CD4-positive, alpha-beta T cell treated with Interferon alpha-2 for 1 hour (primary cell): ENCODE measurements around the gene RPN1.
A peak's percentile ranks its signal among the peaks of the same experiment; 100 is the strongest.
"Not testable (repeated sequence)": the region's sequence is repeated elsewhere in the genome, so short reads cannot be mapped to it uniquely, and the experiment has no call there.

Experiments
- DNase-seq, 2 donors: peaks; one replicate each; pipeline ENCODE4 v3.0.0-alpha.2; 2020 to 2022

Gene RPN1

DNA sequence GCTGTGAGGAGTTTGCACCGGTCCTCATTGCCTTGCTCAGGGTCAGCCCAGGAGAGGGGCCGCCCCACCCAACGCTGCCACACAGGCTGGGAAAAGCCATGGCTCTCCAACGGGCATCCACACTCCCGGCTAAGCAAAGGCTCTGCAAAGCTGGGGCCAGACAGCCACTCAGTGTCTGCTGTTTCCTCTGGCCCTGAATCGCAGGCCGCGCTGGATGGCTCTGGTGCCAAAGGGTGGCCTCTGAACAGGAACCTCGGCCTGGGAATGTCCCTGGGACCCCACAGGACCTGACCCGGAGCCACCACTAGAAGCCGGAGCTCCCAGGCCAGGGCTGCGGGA is 42.9 kb downstream of the RPN1 start:
- DNase-seq: no peak

GRCh38 chr3:128606094-128606493 is 44.5 kb downstream of the RPN1 start:
- no peak for DNase-seq

DNA sequence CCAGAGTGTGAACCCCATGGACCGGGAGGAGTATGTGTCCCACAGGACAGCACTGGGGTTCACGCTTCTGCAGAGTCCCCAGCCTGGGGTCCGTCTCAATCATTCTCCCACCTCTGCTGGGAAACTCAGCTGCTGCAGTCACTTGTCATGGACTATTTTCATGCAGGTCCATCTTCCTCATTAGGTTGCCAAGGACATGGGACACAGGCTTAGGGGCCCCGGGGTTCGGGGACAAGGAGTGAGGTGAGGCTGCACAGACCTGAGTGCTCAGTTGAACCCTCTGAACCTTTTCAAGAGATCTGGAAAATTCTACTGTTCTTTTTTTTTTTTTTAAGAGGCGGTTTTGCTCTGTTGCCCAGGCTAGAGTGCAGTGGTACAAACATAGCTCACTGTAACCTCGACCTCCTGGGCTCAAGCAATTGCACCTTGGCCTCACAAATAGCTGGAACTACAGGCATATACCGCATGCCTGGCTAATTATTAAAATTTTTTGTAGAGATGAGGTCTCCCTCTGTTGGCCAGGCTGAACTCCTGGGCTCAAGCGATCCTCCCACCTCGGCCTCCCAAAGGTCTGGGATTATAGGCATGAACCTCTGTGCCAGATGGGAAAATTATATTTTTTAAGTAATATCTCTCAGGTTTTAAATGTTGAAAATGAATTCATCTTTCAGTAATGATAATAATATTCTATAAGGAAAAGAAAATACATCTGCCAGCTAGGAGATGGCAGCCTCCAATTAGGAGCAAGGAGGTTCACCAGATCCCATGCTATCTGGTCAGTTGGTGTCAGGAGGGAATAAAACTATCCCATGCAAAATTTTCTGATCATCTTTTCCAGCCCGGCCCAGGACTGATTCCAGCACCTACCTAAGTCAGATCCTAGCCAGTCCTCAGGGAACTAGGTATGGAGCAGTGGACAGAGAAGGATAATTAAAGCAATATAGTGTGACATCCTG is 45.2 kb downstream of the RPN1 start:
- no peak for DNase-seq

GRCh38 chr3:128603811-128604775 is 46.5 kb downstream of the RPN1 start:
- peak in 1 of 2 donors; percentile 19 for DNase-seq

DNA sequence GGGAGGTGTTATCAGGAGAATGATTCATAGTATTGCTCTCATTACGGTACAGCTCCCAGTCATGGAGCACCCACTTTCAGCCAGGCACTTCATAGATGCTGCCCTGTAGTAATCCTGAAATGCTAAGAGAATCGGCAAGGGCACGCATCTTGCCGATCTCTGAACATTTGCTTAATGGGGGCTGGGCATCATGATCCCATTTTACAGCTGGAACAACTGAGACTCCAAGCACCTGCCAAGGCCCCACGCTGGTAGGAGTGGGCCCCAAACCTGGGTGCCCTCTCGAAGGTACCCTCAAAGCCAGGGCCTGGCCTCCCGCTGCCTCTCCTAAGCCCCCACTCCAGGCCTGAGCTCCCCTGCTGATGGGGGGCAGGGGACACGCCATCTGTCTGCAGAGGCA is 47.3 kb downstream of the RPN1 start:
- no peak for DNase-seq

DNA sequence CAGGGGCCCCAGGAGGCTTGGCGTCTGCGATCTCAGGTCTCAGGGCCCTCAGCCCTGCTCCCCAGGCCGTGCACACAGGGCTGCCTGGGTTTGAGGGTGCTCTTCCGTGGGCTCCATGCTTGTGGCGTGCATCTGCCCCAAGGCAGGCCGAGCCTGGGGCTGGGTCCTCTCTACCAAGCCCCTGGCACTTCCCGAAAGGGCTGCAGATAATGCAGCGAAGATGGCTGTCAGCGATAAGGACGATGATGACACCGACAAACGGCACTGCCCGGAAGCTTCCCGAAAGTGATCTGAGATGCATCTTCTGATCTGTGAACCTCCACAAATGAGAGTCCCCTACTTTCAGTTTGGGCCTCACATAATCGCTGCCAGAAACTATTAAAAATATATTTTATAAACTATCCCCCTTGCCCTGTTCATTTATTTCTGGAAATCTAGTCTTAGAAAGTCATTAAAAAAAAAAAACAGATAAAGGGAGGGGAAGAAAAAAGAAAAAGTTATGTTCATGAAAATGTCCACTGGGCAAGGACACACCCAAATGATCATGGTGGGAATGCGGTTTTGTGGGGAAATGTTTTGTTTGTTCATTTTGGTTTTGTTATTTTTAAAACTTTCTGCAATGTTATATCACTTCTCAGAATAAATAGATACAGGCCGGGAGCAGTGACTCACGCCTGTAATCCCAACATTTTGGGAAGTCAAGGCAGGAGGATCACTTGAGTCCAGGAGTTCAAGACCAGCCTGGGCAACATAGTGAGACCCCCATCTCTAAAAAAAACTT is 51.5 kb downstream of the RPN1 start:
- peak in 1 of 2 donors; percentile 24 for DNase-seq

DNA sequence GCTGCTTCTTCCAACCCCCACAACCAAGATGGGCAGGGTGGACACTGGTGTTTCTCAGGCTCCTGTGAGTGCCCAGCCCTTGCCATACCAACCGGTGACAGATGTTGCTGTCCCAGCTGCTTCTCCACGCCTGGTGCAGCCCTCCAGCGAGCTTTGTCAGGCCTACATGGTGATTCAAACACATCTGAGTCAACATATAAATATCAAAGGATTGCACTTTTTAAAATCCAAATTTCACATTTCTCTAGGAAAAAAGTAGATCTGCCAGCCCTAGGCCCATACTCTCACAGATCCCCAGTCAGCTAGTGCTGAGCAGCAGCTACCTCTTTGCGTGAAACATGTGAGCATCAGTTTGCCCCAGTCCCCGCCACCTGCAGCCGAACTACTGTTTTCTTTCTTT is 52.7 kb downstream of the RPN1 start:
- DNase-seq: no peak

- DNase-seq: no peak
Measured at GRCh38 chr3:128592864-128593263, 57.8 kb downstream of the RPN1 start.

DNA sequence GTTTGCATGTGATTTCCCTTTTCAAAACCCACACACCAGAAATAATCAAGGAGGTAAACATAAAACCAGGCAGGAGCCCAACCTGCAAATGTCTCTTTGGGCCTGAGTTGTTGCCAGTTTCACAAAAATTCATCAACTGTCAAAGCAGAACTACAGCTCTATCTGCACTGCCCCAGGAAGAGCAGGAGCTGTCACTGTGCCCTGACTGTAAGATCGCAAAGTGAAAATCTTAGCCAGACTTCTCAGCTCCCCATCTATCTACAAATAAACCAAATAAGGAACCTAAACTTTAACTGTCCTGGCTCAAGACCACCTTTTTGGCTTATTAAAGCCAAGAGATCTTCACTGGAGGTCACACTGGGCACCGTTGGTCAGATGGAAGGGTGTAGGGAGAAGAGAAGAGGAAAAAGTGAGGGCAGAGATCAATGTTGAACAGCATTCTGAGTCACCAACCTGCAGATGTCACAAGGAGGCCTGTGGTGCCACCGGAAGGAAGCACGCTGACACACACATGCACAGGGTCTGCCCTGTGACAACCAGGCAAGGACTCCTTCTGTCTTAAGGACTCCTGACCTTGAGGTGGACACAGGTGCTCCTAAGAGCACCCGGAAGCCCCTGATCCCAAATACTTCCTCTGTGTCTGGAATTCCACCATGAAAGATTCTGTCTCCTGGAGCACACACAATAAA is 58.7 kb downstream of the RPN1 start:
- peak in 1 of 2 donors; percentile 44 for DNase-seq

GRCh38 chr3:128590948-128591347 is 59.7 kb downstream of the RPN1 start:
- no peak for DNase-seq

DNA sequence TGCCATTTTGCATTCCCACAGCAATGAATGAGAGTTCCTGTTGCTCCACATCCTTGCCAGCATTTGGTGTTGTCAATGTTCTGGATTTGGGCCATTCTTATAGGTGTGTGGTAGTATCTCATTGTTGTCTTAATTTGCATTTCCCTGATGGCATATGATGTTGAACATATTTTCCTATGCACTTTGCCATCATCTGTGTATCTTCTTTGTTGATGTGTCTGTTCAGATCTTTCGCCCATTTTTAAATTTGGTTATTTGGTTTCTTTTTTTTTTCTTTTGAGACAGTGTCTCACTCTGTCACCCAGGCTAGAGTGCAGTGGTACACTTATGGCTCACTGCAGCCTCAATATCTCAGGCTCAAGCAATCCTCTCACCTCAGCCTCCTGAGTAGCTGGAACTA is 60.6 kb downstream of the RPN1 start:
- not testable (repeated sequence) for DNase-seq

DNA sequence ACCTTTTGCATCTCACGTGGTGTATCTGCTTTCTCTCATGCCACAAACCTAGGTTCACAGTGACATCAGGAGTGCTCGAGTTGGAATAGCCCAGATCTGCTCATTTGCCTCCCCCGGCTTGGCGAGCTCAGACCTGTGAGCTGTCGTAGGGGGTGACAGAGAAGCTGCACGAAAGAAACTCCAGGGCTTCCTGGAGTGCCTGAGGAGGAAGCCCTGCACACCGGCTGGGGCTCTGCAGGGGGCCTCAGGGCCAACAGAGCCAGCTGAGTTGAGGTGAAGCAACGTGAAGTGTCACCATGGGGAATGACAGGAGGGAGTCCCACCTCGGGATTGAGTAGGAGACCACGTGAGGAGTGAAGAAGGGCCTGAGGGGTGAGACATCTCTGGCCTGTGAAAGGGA is 62.5 kb downstream of the RPN1 start:
- DNase-seq: no peak

GRCh38 chr3:128587391-128587790 is 63.2 kb downstream of the RPN1 start:
- no peak for DNase-seq

GRCh38 chr3:128586932-128587331 is 63.7 kb downstream of the RPN1 start:
- not testable (repeated sequence) for DNase-seq

DNA sequence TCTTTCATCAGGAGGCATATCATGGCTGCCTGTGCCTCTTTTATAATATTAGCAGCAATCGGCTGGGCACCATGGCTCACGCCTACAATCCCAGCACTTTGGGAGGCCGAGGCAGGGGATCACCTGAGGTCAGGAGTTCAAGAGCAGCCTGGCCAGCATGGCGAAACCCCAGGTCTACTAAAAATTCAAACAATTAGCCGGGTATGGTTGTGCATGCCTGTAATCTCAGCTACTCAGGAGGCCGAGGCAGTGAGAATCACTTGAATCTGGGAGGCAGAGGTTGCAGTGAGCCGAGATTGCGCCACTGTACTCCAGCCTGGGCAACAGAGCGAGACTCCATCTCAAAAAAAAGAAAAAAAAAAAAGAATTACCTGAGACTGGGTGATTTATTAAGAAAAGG is 64.2 kb downstream of the RPN1 start:
- not testable (repeated sequence) for DNase-seq

GRCh38 chr3:128585974-128586373 is 64.6 kb downstream of the RPN1 start:
- no peak for DNase-seq

DNA sequence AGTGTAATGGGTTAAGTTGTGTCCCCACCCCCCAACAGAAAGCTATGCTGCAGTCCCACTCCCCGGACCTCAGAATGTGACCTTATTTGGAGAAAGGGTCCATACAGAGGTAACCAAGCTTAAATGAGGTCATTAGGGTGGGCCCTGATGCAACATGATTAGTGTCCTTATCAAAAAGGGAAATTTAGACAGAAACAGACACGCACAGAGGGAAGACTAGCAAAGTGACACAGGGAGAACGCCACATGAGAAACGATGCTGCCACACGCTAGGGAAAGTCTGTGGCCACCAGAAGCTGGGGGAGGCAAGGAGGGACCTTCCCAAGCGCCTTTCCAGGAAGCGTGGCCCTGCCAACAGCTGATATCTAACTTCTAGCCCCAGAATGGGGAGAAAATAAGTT is 65.4 kb downstream of the RPN1 start:
- no peak for DNase-seq

- DNase-seq: peak; percentile 27 to 30
Measured at GRCh38 chr3:128584412-128585020, 66.1 kb downstream of the RPN1 start.

GRCh38 chr3:128581566-128581965 is 69.1 kb downstream of the RPN1 start:
- DNase-seq: no peak

- DNase-seq: no peak
Measured at GRCh38 chr3:128579927-128580326, 70.7 kb downstream of the RPN1 start.

- no peak for DNase-seq
Measured at GRCh38 chr3:128578346-128578745, 72.3 kb downstream of the RPN1 start.

DNA sequence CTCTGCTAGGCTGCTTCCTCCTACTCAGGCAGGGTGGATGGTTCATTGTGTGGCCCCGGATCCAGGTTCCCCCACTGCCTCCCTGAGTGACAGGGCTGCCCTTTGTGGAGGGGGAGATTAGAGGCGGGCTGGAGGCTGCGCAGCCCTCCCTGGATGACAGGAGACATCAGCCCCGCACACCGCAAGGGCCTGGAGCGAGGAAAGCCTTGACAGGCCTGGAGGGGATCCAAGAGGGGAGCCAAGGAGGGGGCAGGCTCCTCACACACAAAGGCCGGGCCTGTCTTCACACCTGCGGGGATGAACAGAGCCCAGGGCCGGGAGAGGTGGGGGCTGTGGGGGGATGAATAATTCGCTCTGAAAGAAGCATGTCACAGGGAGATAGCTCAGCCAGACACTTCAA is 72.9 kb downstream of the RPN1 start:
- no peak for DNase-seq
